Renal cortex interstitium (tissue), 11 donors: ENCODE results near the gene PGLYRP3. TPM values are rescaled to one million over a fixed set of nuclear protein-coding genes. Genes with fewer than 3 reads are reported as not detected.
A peak's percentile ranks its signal among the peaks of the same experiment; 100 is the strongest.

Experiments
- DNase-seq, 11 donors: peaks; one replicate each; pipeline ENCODE4 v3.0.0-alpha.2; 2013; ENCODE audit warnings: low read depth in 9 of 11, low spot score in 4 of 11; ENCODE audit errors: extremely low read depth in 1 of 11
- polyA plus RNA-seq, 3 donors: library from polyadenylated mRNA; unstranded; fragments of 120-200 nt; gene quantifications; one replicate each; pipeline ENCODE4 v1.2.1, GENCODE V29; 2013; ENCODE audit not compliant: insufficient read length in 3 of 3

PGLYRP3 gene
- polyA plus RNA-seq, 3 donors = not detected

DNA sequence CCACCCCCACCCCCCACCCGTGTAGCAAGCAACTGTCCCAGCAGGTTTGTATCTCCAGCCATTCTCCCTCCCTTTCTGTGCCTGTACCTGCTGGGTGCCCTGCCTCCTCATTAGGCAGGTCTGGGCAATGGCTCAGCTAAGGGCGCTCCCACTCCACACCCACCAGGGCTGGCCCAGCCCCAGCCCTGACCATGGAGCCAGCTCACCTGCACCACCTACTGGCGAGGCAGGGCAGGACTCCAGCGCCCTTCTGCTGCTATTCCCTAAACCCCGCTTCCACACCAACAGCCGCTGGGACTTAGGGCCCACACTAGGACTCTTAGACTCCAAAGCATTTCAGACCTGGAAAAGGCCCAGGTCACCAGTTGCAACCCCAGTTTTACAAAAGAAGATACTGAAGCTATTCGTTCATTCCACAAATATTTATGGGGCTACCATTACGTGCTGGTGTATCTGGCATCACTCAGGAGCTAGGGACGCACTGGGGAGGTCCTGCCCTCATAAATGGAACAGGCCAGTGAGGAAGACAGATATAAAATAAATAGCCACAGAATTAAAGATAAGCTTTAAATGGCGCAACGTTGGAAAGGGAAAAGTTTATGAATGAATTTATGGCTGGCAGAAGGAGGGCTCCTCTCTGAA is 24.0 kb downstream of the PGLYRP3 start:
- no peak for DNase-seq

- no peak for DNase-seq
These were observed 34.9 kb downstream of the PGLYRP3 start for GRCh38 chr1:153277852-153278251.

DNA sequence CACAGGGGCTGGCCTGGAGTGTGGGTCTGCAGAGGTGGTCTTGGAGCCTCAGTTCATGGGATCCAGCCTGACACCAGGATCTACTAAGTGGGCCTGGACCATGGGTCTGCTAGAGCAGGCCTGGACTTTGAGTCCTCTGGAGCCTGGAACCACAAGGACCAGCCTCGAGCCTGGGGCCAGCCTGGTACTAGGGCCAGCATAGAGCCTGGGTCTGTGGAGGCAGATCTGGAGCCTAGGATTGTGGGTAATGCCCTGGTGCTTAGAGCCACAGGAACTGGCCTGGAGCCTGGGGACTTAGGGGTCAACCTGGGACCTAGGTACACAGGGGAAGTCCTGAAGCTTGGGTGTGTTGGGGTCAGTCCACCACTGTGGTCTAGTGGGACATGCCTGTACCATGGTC is 40.6 kb downstream of the PGLYRP3 start:
- no peak for DNase-seq

GRCh38 chr1:153271711-153272110 is 41.0 kb downstream of the PGLYRP3 start:
- no peak for DNase-seq

- DNase-seq = no peak
These were observed 47.3 kb downstream of the PGLYRP3 start for GRCh38 chr1:153265457-153265856.

DNA sequence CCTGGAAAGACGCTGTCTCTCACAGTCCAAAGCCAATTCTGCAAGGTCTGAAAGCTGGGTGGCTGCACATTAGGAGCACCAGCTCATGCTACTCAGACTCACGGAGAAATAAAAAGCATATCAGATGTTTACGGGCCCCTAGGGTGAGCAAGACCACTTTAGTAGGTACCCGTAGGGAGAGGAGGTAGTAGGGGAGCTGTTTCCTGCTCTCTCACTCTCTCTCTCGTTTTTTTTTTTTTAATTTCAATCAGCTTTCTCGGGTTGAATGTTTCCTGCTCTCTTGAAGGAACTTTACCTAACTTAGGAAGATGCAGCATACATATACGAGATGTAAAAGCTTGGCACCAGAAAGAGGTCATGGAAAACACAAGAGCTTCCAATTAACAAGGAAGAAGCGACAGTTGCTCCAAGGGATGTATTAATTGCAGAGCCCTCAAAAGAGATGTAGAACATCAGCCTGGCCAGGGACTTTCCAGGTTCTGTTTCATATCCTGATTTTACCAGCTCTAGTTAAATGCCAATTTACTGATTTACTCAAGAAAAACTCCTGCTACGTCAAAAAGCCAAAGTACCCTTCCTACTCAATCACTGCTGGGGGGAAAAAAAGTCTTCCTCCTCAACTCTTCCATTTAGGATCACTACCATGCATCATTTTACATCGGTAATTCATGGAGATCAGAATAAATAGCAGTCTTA is 50.1 kb downstream of the PGLYRP3 start:
- no peak for DNase-seq

- no peak for DNase-seq
These were observed 50.7 kb downstream of the PGLYRP3 start for GRCh38 chr1:153262070-153262366.

DNA sequence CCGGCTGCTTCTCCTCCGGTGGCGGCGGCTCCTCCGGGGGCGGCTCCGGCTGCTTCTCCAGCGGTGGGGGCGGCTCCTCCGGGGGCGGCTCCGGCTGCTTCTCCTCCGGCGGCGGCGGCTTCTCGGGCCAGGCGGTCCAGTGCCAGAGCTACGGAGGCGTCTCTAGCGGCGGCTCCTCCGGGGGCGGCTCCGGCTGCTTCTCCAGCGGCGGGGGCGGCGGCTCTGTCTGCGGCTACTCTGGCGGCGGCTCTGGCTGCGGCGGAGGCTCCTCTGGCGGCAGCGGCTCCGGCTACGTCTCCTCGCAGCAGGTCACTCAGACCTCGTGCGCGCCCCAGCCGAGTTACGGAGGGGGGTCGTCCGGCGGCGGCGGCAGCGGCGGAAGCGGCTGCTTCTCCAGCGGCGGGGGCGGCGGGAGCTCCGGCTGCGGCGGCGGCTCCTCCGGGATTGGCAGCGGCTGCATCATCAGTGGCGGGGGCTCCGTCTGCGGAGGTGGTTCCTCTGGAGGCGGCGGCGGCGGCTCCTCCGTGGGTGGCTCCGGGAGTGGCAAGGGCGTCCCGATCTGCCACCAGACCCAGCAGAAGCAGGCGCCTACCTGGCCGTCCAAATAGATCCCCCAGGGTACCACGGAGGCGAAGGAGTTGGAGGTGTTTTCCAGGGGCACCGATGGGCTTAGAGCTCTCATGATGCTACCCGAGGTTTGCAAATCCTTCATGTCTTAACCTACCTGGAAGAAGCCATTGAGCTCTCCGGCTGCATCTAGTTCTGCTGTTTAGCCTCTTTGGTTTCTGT is 51.3 kb downstream of the PGLYRP3 start:
- peak in 5 of 11 donors; percentile 17 to 31 (median 26) for DNase-seq

GRCh38 chr1:153260585-153261280 is 52.0 kb downstream of the PGLYRP3 start:
- peak in 1 of 11 donors; percentile 18 for DNase-seq

- DNase-seq = no peak
These were observed 53.4 kb downstream of the PGLYRP3 start, which contains the start of gene LORICRIN for GRCh38 chr1:153259387-153259786. Gene LORICRIN, plus strand, starts transcription at chr1:153259687. Its CDS starts 1,263 bp downstream, at chr1:153260950.

GRCh38 chr1:153253693-153254092 is 59.1 kb downstream of the PGLYRP3 start:
- DNase-seq = no peak

DNA sequence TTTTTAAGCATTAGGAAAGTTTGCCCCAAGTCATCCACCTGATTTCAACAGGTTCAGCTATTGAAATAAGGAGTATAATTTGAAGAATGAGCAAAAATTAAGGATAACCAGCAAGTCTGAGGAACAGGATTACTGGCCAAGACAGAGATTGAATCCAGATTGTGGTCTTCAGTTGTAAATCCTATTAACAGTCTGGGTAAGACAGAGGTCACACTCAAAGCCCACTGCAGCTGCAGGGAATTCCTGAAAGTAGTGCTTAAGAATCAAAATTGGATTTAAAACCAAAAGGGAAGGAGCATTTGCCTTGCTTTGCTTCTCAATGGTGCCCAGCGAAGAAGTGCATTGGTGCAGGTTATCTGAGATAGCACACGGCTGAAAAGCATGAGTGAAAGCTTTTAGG is 59.7 kb downstream of the PGLYRP3 start:
- DNase-seq = peak in 1 of 11 donors; percentile 17

- DNase-seq = no peak
These were observed 60.8 kb downstream of the PGLYRP3 start for GRCh38 chr1:153251988-153252387.

DNA sequence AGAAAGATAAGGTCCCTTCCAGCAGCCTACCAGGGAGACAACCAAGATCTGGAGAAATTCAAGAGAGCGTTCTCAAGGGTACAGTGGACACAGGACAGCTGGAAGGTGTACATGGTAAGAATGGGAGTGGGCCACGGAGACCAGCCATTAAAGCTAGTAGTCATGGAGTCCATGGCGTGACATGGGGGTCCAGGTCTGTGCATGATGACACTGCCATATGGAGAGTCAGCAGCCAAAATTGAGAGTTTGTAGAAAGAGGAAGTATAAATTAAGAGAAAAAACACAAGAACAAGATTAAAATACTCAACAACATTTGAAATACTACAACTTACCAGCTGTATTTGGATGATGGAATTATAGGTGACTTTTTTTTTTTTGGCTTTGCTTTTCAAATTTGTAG is 61.2 kb downstream of the PGLYRP3 start:
- no peak for DNase-seq

GRCh38 chr1:153251087-153251486 is 61.7 kb downstream of the PGLYRP3 start:
- DNase-seq = no peak

DNA sequence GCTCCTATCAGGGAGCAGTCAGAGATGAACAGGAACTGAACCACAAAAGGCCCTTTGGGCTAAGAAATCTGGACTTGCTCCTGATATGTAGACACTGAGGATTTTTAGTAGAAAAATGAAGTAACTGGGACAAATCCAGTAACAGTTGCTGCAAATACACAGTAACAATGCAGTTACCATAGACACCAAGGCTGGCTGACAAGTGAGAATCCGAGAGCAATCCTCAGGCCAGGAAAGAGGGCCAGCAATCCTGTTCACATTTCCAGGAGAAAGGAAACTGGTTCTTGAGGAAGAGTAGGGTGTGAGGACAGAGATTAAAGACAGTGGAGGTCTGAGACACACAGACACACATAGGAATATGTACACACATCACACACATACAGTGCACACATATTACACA is 62.6 kb downstream of the PGLYRP3 start:
- no peak for DNase-seq

GRCh38 chr1:153248176-153248879 is 64.4 kb downstream of the PGLYRP3 start:
- DNase-seq = peak in 8 of 11 donors; percentile 27 to 52 (median 41)
